ENCODE data around the gene RPS26.
"Not testable (repeated sequence)": the region's sequence is repeated elsewhere in the genome, so short reads cannot be mapped to it uniquely, and the experiment has no call there.

RPS26 gene

DNA sequence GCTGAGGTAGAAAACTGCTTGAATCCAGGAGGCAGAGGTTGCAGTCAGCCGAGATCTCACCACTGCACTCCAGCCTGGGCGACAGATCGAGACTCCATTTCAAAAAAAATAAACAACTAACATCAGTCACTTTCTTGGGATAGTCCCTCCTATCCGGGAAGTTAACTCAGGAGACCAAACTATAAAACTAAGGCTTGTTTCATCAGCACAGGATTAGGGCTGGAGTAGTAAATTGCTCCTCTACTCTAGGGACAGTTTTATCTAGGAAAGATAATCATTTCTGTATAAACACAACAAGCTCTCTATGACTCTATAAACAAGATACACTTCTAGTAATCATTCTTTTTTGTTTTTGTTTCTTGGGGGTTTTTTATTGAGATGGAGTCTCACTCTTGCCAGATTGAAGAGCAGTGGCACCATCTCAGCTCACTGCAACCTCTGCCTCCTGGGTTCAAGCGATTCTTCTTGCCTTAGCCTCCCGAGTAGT is 11.7 kb downstream of the RPS26 start:
- DNase-seq (ENCODE audit: extremely low spot score), result no peak
- ChIA-PET POLR2A (interaction anchor here (1.0 to 1.3 kb wide), 2 partner anchors 9 to 65 kb away, joined by 3 read pairs; partner anchors contain the start of gene ZC3H10), CTCF (interaction anchor here (0.6 kb wide), 1 partner anchor 32 kb away, joined by 5 read pairs; no protein-coding TSS in a partner anchor)
- TF ChIP-seq ELF4 (IDR thresholded peaks at IDR 0.05), result no peak

DNA sequence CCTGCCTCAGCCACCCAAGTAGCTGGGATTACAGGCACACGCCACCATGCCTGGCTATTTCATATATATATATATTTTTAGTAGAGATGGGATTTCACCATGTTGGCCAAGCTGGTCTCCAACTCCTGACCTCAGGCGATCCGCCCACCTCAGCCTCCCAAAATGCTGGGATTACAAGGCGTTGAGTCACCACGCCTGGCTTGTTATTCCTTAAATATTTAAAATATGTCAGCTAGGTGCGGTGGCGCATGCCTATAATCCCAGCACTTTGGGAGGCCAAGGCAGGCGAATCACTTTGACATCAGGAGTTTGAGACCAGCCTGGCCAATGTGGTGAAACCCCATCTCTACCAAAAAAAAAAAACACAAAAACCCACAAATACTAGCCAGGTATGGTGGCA is 18.2 kb downstream of the RPS26 start:
- DNase-seq (ENCODE audit: extremely low spot score), result not testable (repeated sequence)
- ChIA-PET POLR2A (interaction anchor here (1.3 kb wide), 1 partner anchor 56 kb away, joined by 3 read pairs; no protein-coding TSS in a partner anchor), CTCF (interaction anchor here (0.6 to 1.4 kb wide), 2 partner anchors 20 to 52 kb away, joined by 3 read pairs; partner anchors contain the start of gene ERBB3)

DNA sequence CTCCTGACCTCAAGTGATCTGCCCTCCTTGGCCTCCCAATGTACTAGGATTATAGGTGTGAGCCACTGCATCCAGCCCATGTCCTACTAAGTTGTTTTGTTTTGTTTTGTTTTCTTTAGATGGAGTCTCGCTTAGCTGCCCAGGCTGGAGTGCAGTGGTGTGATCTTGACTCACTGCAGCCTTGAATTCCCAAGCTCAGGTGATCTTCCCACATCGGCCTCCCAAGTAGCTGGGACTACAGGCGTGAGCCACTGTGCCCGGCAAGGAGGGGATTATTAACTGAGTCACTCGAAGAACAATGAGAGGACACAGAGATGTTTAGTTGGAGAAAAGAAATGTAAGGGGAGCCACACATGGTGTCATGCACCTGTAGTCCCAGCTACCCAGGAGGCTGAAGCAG is 20.3 kb downstream of the RPS26 start:
- ChIA-PET POLR2A (no interaction called here), CTCF (interaction anchor here (0.6 to 1.2 kb wide), 2 partner anchors 18 to 24 kb away, joined by 3 to 5 read pairs; no protein-coding TSS in a partner anchor)
- TF ChIP-seq ELF4 (IDR thresholded peaks at IDR 0.05), result no peak
- TF ChIP-seq FOXM1 (IDR thresholded peaks at IDR 0.05; ENCODE audit: borderline replicate concordance), result no peak
- no peak for TF ChIP-seq TARDBP (IDR thresholded peaks at IDR 0.05)
- no peak for TF ChIP-seq SUZ12 (IDR thresholded peaks at IDR 0.05)
- no peak for TF ChIP-seq CTBP1 (IDR thresholded peaks at IDR 0.05; ENCODE audit: borderline replicate concordance)
- no peak for DNase-seq (ENCODE audit: extremely low spot score)

DNA sequence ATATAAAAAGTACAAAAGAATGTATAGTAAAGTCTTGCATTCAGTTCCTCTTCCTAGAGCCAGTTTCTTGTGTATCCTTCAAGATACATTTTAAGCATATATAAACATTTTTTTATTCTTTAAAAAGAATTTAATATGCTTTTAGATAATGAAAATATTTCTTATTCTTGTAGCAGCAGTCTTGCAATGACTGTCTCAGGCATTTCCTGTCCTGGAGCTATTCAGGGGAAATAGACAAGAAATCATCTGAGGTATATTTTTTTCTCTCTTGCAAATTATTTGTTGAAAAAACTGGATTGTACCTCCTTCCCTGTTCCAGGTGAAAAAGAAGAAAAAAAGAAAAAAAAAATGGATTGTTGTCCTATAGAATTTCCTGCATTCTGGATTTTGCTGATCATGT is 21.3 kb downstream of the RPS26 start:
- ChIA-PET POLR2A (no interaction called here), CTCF (interaction anchor here (0.7 kb wide), 1 partner anchor 12 kb away, joined by 4 read pairs; no protein-coding TSS in a partner anchor)
- DNase-seq (ENCODE audit: extremely low spot score), result no peak
- TF ChIP-seq SUZ12 (IDR thresholded peaks at IDR 0.05) (no peak), CTBP1 (IDR thresholded peaks at IDR 0.05; ENCODE audit: borderline replicate concordance) (no peak), ELF4 (IDR thresholded peaks at IDR 0.05) (no peak), NFRKB (IDR thresholded peaks at IDR 0.05) (no peak), FOXK2 (IDR thresholded peaks at IDR 0.05) (no peak), BHLHE40 (IDR thresholded peaks at IDR 0.05; ENCODE audit: borderline replicate concordance) (no peak), SP1 (IDR thresholded peaks at IDR 0.05) (no peak), ARNT (IDR thresholded peaks at IDR 0.05) (no peak), HDGF (IDR thresholded peaks at IDR 0.05; ENCODE audit: borderline replicate concordance) (no peak), ZNF384 (IDR thresholded peaks at IDR 0.05) (no peak), FOXM1 (IDR thresholded peaks at IDR 0.05; ENCODE audit: borderline replicate concordance) (no peak), L3MBTL2 (conservative IDR thresholded peaks at IDR 0.05) (no peak)

DNA sequence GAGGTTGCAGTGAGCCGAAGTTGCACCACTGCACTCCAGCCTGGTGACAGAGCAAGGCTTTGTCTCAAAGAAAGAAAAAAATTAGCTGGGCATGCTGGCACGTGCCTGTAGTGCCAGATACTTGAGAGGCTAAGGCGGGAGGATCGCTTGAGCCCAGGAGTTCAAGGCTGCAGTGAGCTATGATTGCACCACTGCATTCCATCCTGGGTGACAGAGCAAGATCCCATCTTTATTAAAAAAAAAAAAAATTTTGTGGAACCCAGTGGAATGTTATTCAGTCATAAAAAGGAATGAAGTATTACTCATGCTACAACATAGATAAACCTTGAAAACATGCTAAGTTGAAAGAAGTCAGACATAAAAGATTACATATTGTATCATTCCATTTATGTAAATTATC is 29.9 kb downstream of the RPS26 start:
- DNase-seq (ENCODE audit: extremely low spot score), result no peak
- TF ChIP-seq LEF1 (IDR thresholded peaks at IDR 0.05; ENCODE audit: borderline replicate concordance), result no peak
- no peak for TF ChIP-seq HDGF (IDR thresholded peaks at IDR 0.05; ENCODE audit: borderline replicate concordance)
- no peak for TF ChIP-seq BHLHE40 (IDR thresholded peaks at IDR 0.05; ENCODE audit: borderline replicate concordance)
- TF ChIP-seq ZNF384 (IDR thresholded peaks at IDR 0.05), result no peak
- TF ChIP-seq ARNT (IDR thresholded peaks at IDR 0.05), result no peak
- no peak for TF ChIP-seq FOXM1 (IDR thresholded peaks at IDR 0.05; ENCODE audit: borderline replicate concordance)
- ChIA-PET CTCF (interaction anchor here (0.5 kb wide), 1 partner anchor 13 kb away, joined by 4 read pairs; no protein-coding TSS in a partner anchor), POLR2A (no interaction called here)

DNA sequence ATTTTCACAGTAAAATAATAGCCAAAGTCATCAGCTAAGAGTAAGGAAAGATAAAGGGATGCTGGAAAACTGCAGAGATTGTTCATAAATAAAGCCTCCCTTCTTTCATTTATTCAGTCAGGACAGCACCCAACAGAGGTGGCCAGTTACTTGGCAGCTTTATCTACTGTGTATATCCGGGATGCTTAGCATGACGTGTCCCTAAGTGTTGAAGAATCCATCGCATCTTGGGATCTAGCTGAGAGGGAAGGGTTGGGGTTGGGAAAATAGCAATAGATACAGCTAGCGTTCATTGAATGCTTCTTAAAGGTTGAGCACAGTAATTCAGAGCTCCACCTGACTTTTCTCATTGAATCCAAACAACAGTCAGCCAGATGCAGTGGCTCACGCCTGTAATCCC is 32.7 kb downstream of the RPS26 start:
- no peak for TF ChIP-seq FOXK2 (IDR thresholded peaks at IDR 0.05)
- no peak for TF ChIP-seq ARNT (IDR thresholded peaks at IDR 0.05)
- TF ChIP-seq L3MBTL2 (conservative IDR thresholded peaks at IDR 0.05), result no peak
- TF ChIP-seq ELF4 (IDR thresholded peaks at IDR 0.05), result no peak
- CTCF ChIA-PET, result interaction anchor here (0.6 to 0.9 kb wide), 2 partner anchors 11 kb away, joined by 3 to 4 read pairs; no protein-coding TSS in a partner anchor
- POLR2A ChIA-PET, result interaction anchor here (2.5 kb wide), 1 partner anchor 30 kb away, joined by 13 read pairs; the partner anchor contains the start of gene PA2G4
- DNase-seq (ENCODE audit: extremely low spot score), result no peak

DNA sequence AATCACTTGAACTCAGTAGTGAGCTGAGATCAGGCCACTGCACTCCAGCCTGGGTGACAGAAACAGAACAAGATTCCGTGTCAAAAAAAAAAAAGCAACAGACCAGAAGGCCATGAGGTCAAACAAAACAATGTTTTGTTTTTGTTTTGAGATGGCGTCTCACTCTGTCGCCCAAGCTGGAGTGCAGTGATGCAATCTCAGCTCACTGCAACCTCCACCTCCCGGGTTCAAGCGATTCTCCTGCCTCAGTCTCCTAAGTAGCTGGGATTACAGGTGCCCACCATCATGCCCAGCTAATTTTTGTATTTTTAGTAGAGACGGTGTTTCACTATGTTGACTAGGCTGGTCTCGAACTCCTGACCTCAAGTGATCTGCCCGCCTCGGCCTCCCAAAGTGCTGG is 36.2 kb downstream of the RPS26 start:
- CTCF ChIA-PET, result interaction anchor here (0.7 kb wide), 1 partner anchor 1151 kb away, joined by 3 read pairs; the partner anchor contains the start of gene SHMT2
- POLR2A ChIA-PET, result interaction anchor here (0.9 to 7.3 kb wide), 4 partner anchors 25 to 143 kb away, joined by 3 to 65 read pairs (median 3); partner anchors contain the start of genes PA2G4, RNF41 and ZC3H10
- DNase-seq (ENCODE audit: extremely low spot score), result not testable (repeated sequence)

DNA sequence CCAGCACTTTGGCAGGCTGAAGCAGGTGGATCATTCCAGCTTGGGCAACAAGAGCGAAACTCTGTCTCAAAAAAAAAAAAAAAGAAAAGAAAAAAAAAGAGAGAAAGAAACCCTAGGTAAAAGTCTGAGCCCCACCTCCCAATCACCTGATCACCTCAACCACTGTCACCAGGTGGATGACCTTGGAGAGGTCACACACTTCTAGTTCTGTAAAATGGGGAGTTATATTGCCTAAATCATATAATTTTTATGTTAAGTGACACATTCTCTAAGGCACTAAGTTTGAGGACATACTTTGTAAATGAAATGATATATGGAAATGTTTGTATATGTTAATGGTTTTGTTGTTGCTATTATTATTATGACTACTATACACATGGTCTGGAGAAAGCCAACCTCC is 36.7 kb downstream of the RPS26 start:
- DNase-seq (ENCODE audit: extremely low spot score), result no peak
- ChIA-PET CTCF (interaction anchor here (0.7 kb wide), 1 partner anchor 1151 kb away, joined by 3 read pairs; the partner anchor contains the start of gene SHMT2), POLR2A (interaction anchor here (1.2 to 7.3 kb wide), 7 partner anchors 11 to 144 kb away, joined by 3 to 65 read pairs (median 6); partner anchors contain the start of genes PA2G4, RNF41 and ZC3H10)
- TF ChIP-seq FOXM1 (IDR thresholded peaks at IDR 0.05; ENCODE audit: borderline replicate concordance) (no peak), CTBP1 (IDR thresholded peaks at IDR 0.05; ENCODE audit: borderline replicate concordance) (no peak), SP1 (IDR thresholded peaks at IDR 0.05) (no peak)

DNA sequence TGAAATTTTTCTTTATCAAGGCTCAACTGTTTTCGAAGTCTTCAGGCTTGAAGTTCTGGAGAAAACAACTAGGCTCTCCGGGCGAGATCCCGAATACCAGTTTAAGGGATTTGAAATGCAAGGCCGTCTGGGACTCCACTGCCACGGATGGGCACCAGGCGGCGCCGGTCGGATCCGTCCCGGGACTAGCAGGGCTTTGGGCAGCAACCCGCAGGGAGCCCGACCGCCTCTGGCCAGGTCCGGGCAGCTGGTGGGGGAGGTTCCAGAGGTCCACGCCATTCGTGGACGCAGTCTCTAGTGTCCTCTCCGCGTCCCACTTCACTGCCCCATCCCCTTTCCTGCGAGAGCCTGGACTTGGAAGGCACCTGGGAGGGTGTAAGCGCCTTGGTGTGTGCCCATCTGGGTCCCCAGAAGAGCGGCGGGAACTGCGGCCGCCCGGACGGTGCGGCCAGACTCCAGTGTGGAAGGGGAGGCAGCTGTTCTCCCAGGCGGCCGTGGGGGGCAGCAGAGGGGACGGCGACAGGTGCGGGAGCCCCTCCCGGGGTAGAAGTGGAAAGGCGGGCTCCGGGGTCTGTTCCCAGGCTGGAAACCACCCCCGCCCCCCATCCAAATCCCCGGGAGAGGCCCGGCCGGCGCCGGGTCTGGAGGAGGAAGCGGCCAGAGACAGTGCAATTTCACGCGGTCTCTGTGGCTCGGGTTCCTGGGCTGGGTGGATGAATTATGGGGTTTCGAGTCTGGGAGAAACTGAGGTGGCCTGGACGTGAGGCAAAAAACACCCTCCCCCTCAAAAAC is 37.4 kb downstream of the RPS26 start:
- ChIA-PET POLR2A (interaction anchor here (0.6 to 7.3 kb wide), 13 partner anchors 9 to 261 kb away, joined by 3 to 65 read pairs (median 6); partner anchors contain the start of genes ORMDL2, PA2G4, RAB5B and RNF41), CTCF (interaction anchor here (0.6 to 1.4 kb wide), 9 partner anchors 10 to 108 kb away, joined by 3 to 11 read pairs (median 3); partner anchors contain the start of gene ESYT1)
- peak; percentile 82 for DNase-seq (ENCODE audit: extremely low spot score)
- TF ChIP-seq LEF1 (IDR thresholded peaks at IDR 0.05; ENCODE audit: borderline replicate concordance) (0 out of 2 replicates have a peak, but pooled peaks have one; percentile 17), SUZ12 (IDR thresholded peaks at IDR 0.05) (no peak), TARDBP (IDR thresholded peaks at IDR 0.05) (no peak), FOXK2 (IDR thresholded peaks at IDR 0.05) (no peak)

Data from HEK293T (cell line).